NCI-H748 treated with DMSO at 0.1 percent for 48 hours (cell line): ENCODE results near the gene PIK3CG.
A peak's percentile ranks its signal among the peaks of the same experiment; 100 is the strongest.
"Not testable (repeated sequence)": the region's sequence is repeated elsewhere in the genome, so short reads cannot be mapped to it uniquely, and the experiment has no call there.

Source experiments
- DNase-seq: peaks from one replicate; lab custom pipeline; 2025; lab: John Stamatoyannopoulos, UW

Gene PIK3CG

DNA sequence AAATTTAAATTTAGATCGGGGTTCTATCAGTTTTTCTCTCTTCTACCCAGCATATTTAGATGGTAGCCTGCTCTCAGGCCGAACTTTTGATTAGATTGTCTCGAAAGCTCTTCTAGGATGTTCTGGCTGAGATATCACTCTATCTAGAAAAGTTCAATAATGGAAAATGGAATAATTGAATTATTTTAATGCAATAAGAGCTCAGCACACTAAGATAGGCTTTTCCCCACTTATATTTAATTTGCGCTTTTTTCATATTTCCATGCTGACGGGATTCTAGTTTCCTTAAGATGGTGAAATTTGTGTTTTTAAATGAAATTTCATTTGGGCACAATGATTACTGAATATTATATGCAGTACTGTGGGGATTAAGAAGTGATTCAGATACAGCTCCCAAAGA is 73.7 kb downstream of the PIK3CG start:
- no peak for DNase-seq

DNA sequence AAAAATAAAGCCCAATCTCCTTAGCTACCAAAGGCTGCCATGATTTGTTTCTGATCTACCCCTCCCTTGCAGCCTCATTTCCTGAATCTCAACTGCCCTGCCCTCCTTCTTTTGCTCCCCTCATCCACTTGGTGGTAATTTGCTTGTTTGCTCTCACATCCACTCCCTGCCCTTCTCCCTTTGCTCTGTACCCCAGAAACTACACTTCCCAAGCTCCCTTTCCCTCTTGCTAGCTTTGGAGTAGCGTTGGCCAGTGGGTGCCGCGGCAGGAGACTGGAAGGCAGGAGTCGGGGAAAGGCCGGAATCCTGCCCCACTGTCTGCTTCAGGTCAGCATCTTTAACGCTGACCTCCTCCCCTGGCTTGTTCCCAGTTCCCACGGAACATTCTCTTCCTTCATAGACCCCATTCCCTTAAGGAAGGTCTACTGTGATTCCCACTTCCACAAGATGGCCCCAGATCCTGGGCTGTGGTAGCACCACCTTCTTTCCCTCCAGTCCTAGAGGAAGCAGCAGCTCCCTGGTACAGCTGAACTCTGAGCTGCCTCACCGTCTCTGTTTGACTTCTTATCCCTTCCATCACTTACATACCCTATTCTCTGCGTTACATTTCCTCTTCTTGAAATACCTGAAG is 79.1 kb downstream of the PIK3CG start:
- no peak for DNase-seq

DNA sequence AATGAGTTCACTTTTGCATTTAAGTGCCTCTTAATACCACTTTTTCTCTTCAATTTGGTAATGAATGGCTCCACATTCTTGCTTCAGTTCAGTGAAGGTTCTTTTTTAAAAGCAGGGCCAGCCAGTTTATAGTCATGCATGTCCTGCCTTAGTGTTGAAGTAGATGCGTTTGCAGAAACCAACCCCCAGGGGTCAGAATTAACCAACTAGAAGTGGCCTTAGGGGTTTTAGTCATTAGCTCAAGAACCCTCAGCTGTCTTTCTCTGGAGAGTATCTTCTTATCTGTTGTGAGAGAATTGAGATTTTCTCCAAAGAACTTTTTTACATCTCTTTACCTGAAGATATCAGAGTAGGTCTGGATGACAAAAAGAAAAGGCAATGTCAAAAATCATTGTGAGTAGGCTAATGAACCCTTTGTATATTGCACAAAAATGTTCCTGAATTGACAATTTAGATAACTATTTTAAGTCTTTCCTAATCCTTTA is 82.2 kb downstream of the PIK3CG start:
- DNase-seq, result peak; percentile 64

DNA sequence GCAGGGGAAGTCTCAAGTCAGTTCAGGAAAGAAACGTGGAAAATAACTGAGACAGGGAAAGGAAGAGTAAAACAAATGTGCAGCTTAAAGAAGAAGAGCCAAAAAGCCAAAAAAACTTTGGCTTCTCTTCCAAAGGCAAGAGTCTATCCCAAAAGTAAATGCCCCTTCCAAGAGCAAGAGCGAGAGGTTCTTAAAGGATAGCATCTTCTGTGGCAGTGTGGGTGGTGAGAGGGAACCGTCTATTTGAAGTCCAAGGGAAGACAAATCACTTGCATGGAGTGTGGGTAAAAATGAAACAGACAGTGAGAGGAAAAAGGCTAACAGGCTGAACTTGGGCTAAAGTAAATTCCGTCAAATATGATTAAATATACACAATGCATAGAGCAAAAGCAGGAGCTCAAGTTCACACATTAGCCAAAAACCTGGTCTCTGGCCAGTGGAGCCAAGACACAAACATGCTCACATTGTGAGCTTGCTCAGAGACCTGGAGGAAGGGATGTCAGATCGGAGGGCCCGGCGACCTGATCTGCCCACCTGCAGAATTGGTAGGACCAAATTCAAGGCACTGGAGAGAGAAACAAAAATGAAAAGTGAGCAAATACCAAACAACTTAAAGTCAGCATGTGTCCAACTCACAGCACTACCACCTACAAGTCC is 87.0 kb downstream of the PIK3CG start:
- no peak for DNase-seq

DNA sequence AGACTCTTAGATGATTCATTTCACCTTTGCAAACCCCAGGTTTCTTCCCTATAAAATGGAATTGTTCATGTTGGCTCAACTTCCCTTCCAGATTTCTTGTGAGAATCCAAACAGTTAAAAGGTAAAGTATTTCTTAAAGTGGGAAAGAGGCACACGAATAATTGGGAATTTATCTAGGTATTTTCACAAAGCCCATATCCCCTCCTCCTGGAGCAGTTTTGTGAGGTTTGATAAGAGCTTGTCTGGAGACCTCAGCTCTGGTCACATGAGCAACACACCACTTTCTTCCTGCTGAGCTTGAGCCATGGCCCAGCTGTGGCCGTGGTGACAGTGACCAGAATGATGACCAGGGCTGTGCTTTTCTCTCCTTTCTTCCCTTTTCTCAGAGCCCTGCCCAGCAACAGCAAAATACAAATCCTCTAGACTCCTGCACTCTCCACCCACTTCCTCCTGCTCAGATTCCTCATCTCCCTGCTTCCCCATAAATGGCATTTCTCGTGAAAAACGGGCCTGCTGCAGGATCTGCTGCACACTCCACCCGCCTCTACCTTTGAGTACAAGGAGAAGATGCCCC is 87.7 kb downstream of the PIK3CG start:
- DNase-seq, result no peak

DNA sequence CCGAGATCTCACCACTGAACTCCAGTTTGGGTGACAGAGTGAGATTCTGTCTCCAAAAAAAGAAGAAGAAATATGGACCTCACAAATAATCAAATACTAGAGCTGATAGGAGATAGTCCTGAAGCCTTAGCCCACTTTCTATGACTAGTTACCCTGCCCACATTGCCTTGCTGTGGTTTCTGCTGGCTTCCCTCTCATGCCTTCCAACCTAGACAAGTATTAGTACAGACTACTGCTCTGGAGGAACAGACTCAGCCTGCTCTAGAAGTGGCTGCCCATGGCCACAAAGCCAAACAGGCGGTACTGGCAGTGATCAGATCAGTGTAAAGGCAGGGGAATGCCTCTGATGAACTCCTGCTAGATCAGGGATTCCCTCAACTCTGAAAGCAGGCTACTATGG is 89.8 kb downstream of the PIK3CG start:
- no peak for DNase-seq

DNA sequence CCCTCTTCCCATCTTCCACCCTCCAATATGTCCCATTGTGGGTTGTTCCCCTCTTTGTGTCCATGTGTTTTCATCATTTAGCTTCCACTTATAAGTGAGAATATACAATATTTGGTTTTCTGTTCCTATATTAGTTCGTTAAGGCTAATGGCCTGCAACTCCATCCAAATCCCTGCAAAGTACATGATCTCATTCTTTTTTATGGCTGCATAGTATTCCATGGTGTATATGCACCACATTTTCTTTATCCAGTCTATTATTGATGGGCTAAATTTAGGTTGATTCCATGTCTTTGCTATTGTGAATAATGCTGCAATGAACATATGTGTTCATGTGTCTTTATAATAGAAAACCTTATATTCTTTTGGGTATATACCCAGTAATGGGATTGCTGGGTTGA is 90.8 kb downstream of the PIK3CG start:
- not testable (repeated sequence) for DNase-seq
